B cell (primary cell): ENCODE measurements around the gene SCYGR1. TPM values are rescaled to one million over a fixed set of nuclear protein-coding genes. Genes with fewer than 3 reads are reported as not detected.

Experiments
- ATAC-seq: fragments of 200-7000 bp; cut with Tn5 transposase; one replicate; pipeline ENCODE4 v1.10.0; 2021; ENCODE audit warnings: low read depth, mild to moderate bottlenecking, moderate number of reproducible peaks, moderate library complexity
- CTCF ChIA-PET: fragments of 350-600 bp; sonication (Branson Sonifier 250); formaldehyde crosslinking; loops from one replicate; lab custom pipeline; 2021; ENCODE audit warnings: antibody characterized with exemption, inconsistent platforms; lab: Charles Lee
- POLR2A ChIA-PET: fragments of 350-600 bp; sonication (Branson Sonifier 250); formaldehyde crosslinking; loops from one replicate; lab custom pipeline; 2021; ENCODE audit warnings: antibody characterized with exemption; lab: Charles Lee
- DNase-seq: peaks from one replicate; pipeline ENCODE4 v3.0.0; 2013
- H2AFZ ChIP-seq: 2 replicates; pipeline ENCODE4 v1.6.1; 2012; ENCODE audit warnings: mild to moderate bottlenecking, low read depth, low read length; ENCODE audit not compliant: insufficient read depth, poor library complexity, severe bottlenecking
- H3K27ac ChIP-seq, 2 donors: 1 replicate in 1 of 2; 2 replicates in 1 of 2; pipeline ENCODE4 v1.5.1; 2012 to 2013; ENCODE audit warnings: low read length in 2 of 2, mild to moderate bottlenecking in 2 of 2, moderate library complexity in 1 of 2
- H3K27me3 ChIP-seq, 4 experiments: fragments of 200-600 bp in 1 of 4; sonication (generic) in 1 of 4; replicated peaks in 1 of 4; 1 replicate in 2 of 4; 2 replicates in 2 of 4; pipeline versions ENCODE4 v1.6.1 to v1.7.0; 2013 to 2016; ENCODE audit warnings: low read length in 3 of 4, mild to moderate bottlenecking in 2 of 4, mixed read lengths in 1 of 4, moderate library complexity in 1 of 4; ENCODE audit not compliant: insufficient read depth in 4 of 4, control insufficient read depth in 3 of 4; ENCODE audit errors: control extremely low read depth in 1 of 4
- H3K36me3 ChIP-seq, 2 experiments: replicated peaks in 1 of 2; 1 replicate in 1 of 2; 2 replicates in 1 of 2; pipeline versions ENCODE4 v1.6.1 to v1.7.1; 2013; ENCODE audit warnings: low read length in 1 of 2; ENCODE audit not compliant: insufficient read depth in 2 of 2, control insufficient read depth in 1 of 2; ENCODE audit errors: control extremely low read depth in 1 of 2, extremely low read depth in 1 of 2
- H3K4me1 ChIP-seq, 2 donors: fragments of 200-600 bp in 1 of 2; sonication (generic) in 1 of 2; 1 replicate in 1 of 2; 2 replicates in 1 of 2; pipeline versions ENCODE4 v1.5.1 to v1.6.1; 2013 to 2017; ENCODE audit warnings: low read length in 2 of 2; ENCODE audit not compliant: control insufficient read depth in 2 of 2, insufficient read depth in 2 of 2
- H3K4me2 ChIP-seq: replicated peaks from 2 replicates; pipeline ENCODE3; 2012; ENCODE audit warnings: mild to moderate bottlenecking, low read depth, low read length; ENCODE audit not compliant: poor library complexity, severe bottlenecking
- H3K4me3 ChIP-seq, 5 experiments: fragments of 200-600 bp in 1 of 5; sonication (generic) in 1 of 5; 1 replicate in 3 of 5; 2 replicates in 2 of 5; pipeline versions ENCODE4 v1.5.1 to v1.7.0; 2011 to 2016; ENCODE audit warnings: low read length in 4 of 5, mild to moderate bottlenecking in 4 of 5, low read depth in 2 of 5, control low read depth in 1 of 5, moderate library complexity in 1 of 5; ENCODE audit not compliant: insufficient read depth in 1 of 5; ENCODE audit errors: control extremely low read depth in 1 of 5, extremely low read depth in 1 of 5
- H3K79me2 ChIP-seq: fragments of 200-600 bp; sonication (generic); one replicate; pipeline ENCODE4 v1.6.0; 2016; ENCODE audit warnings: low read length; ENCODE audit not compliant: control insufficient read depth, insufficient read depth
- H3K9ac ChIP-seq: fragments of 200-600 bp; sonication (generic); 2 replicates; pipeline ENCODE4 v1.6.1; 2017; ENCODE audit warnings: mild to moderate bottlenecking, low read length, moderate library complexity
- H3K9me3 ChIP-seq, 3 donors: one replicate each; pipeline versions ENCODE4 v1.6.1 to v1.7.1; 2013; ENCODE audit warnings: low read length in 2 of 3; ENCODE audit not compliant: control insufficient read depth in 2 of 3, insufficient read depth in 1 of 3; ENCODE audit errors: control extremely low read depth in 1 of 3
- H4K20me1 ChIP-seq: 2 replicates; pipeline ENCODE4 v1.6.0; 2012; ENCODE audit warnings: mild to moderate bottlenecking, low read length; ENCODE audit not compliant: insufficient read depth, control insufficient read depth, poor library complexity, severe bottlenecking
- H3K27ac Mint-ChIP-seq: one replicate; pipeline ENCODE4 v1.8.0; 2021; ENCODE audit warnings: mixed read lengths
- H3K27me3 Mint-ChIP-seq: one replicate; pipeline ENCODE4 v1.8.0; 2021; ENCODE audit warnings: mixed read lengths
- H3K4me1 Mint-ChIP-seq: one replicate; pipeline ENCODE4 v1.8.0; 2021; ENCODE audit warnings: mixed read lengths
- H3K4me3 Mint-ChIP-seq: one replicate; pipeline ENCODE4 v1.8.0; 2021; ENCODE audit warnings: mixed read lengths
- H3K9me3 Mint-ChIP-seq: one replicate; pipeline ENCODE4 v1.8.0; 2022; ENCODE audit warnings: mixed read lengths; ENCODE audit not compliant: insufficient read depth
- CTCF ChIP-seq: fragments of 200-600 bp; IDR thresholded peaks from one replicate; pipeline ENCODE4 v1.8.0; 2022; ENCODE audit warnings: antibody characterized with exemption, mild to moderate bottlenecking
- EZH2 ChIP-seq: IDR thresholded peaks from 2 replicates; pipeline ENCODE4 v1.6.1; 2012; ENCODE audit warnings: borderline replicate concordance, low read depth, mild to moderate bottlenecking, moderate library complexity, low read length; ENCODE audit not compliant: insufficient read depth, poor library complexity, severe bottlenecking
- WGBS: methylation state at CpG from one replicate; pipeline ENCODE4 v1.1.5; 2013; ENCODE audit warnings: missing lambda C conversion rate; ENCODE audit not compliant: insufficient coverage; 5-methylcytosine and 5-hydroxymethylcytosine counted together
- intact Hi-C: fragments of 100-400 bp; cut with micrococcal nuclease; formaldehyde crosslinking; loops from one replicate; pipeline ENCODE4 v1.10.0; 2022
- polyA plus RNA-seq: library from polyadenylated mRNA; depleted of rRNA; stranded (reverse); fragments of >200 nt; gene quantifications from 2 replicates; pipeline ENCODE4 v1.2.3, GENCODE V29; 2012
- total RNA-seq, 2 donors: library from RNA; stranded (reverse); fragments of 120-200 nt in 1 of 2; gene quantifications; 1 replicate in 1 of 2; 2 replicates in 1 of 2; pipeline versions ENCODE4 v1.2.3 to v1.2.4, GENCODE V29; 2013 to 2022

SCYGR1 gene
- total and polyA plus RNA-seq, 2 donors (not counting 1 experiment from before 2014, with no cell fraction given) = not detected

GRCh38 chr2:227348324-227348723, 39.4 kb downstream of the SCYGR1 start:
- Histone ChIP-seq H3K27ac (no peak overlapping the region), H4K20me1 (no peaks in the 10 kb centered on the region), H3K4me3 (no peak overlapping the region), H3K4me2 (no peak overlapping the region), H3K36me3 (peaks cover 11 to 21% of the 10 kb centered on the region in 2 experiments), H3K9ac (no peak overlapping the region), H3K79me2 (no peaks in the 10 kb centered on the region), H3K9me3 (no peaks in the 10 kb centered on the region), H2AFZ (no peak overlapping the region), H3K27me3 (no peaks in the 10 kb centered on the region), H3K4me1 (no peaks in the 10 kb centered on the region)
- no peak overlapping the region for H3K4me3 Mint-ChIP-seq
- no peak overlapping the region for H3K27ac Mint-ChIP-seq
- H3K4me1 Mint-ChIP-seq = no peaks in the 10 kb centered on the region
- ChIA-PET POLR2A (no interaction called here), CTCF (interaction anchor here (1.2 to 2.6 kb wide), 3 partner anchors 14 to 310 kb away, joined by 3 to 8 read pairs (median 3); no protein-coding TSS in a partner anchor)
- TF ChIP-seq EZH2 (no peak), CTCF (no peak)
- 100% methylated on average over 1 of the region's 2 CpGs for WGBS
- ATAC-seq (no peak), DNase-seq (no peak)
- H3K9me3 Mint-ChIP-seq = no peaks in the 10 kb centered on the region
- intact Hi-C loops = no loop called here
- no peaks in the 10 kb centered on the region for H3K27me3 Mint-ChIP-seq

- no peaks in the 10 kb centered on the region for H3K27me3 Mint-ChIP-seq
- Histone ChIP-seq H3K4me2 (no peak overlapping the region), H4K20me1 (no peaks in the 10 kb centered on the region), H3K9ac (no peak overlapping the region), H3K79me2 (no peaks in the 10 kb centered on the region), H3K4me3 (no peak overlapping the region), H3K27ac (no peak overlapping the region), H3K27me3 (no peaks in the 10 kb centered on the region), H2AFZ (no peak overlapping the region), H3K4me1 (no peaks in the 10 kb centered on the region), H3K9me3 (no peaks in the 10 kb centered on the region), H3K36me3 (peaks cover 8 to 31% of the 10 kb centered on the region in 2 experiments)
- no peak overlapping the region for H3K4me3 Mint-ChIP-seq
- DNase-seq (no peak), ATAC-seq (no peak)
- POLR2A ChIA-PET = no interaction called here
- H3K4me1 Mint-ChIP-seq = no peaks in the 10 kb centered on the region
- no peaks in the 10 kb centered on the region for H3K9me3 Mint-ChIP-seq
- WGBS = 81% methylated on average over 5 of the region's 7 CpGs
- intact Hi-C loops = no loop called here
- TF ChIP-seq CTCF (no peak), EZH2 (no peak)
- H3K27ac Mint-ChIP-seq = no peak overlapping the region
- CTCF ChIA-PET = interaction anchor here (2.6 kb wide), 1 partner anchor 15 kb away, joined by 8 read pairs; no protein-coding TSS in a partner anchor
These were observed 40.6 kb downstream of the SCYGR1 start for GRCh38 chr2:227347117-227347516.
